Right kidney (tissue), 1 donor: ENCODE data around the gene GLP2R.

ENCODE experiments used
- DNase-seq: peaks from one replicate; pipeline ENCODE4 v3.0.0-alpha.2; 2016

Gene GLP2R

DNA sequence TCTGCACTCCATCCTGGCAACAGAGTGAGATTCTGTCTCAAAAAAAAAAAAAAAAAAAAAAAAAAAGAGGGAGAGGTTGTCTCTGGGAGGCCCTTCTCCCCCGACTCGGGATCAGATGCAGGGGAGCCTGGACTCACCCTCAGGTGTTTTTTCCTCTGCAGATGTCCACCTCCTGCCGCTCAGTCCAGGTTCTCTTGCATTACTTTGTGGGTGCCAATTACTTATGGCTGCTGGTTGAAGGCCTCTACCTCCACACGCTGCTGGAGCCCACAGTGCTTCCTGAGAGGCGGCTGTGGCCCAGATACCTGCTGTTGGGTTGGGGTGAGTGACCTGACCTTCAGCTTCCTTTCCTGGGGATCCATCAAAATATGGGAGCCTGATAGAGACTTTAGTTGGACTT, 34.1 kb downstream of the GLP2R start:
- DNase-seq = no peak

DNA sequence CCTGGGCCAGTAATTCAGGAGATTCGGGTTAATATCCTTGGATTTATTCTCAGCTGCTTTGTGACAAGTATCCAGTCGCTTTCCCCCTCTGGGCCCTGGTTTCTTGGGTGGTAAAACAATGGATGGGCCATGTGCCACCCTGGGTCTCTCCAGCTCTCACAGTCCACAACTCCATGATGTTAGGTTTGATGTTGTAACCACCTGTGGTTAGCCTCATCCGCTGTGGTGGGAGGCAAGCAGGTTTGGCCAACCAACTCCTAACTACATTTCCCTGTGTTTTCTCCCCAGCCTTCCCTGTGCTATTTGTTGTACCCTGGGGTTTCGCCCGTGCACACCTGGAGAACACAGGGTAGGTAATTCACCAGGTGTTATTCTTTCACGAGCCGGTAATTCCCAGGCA, 35.1 kb downstream of the GLP2R start:
- DNase-seq = no peak

- DNase-seq = no peak
Observed at GRCh38 chr17:9862220-9862619, 36.5 kb downstream of the GLP2R start.

- DNase-seq = no peak
Observed at GRCh38 chr17:9862949-9863348, 37.2 kb downstream of the GLP2R start.

- no peak for DNase-seq
Observed at GRCh38 chr17:9865586-9865985, 39.9 kb downstream of the GLP2R start.

GRCh38 chr17:9868552-9868951, 42.8 kb downstream of the GLP2R start:
- DNase-seq = no peak

DNA sequence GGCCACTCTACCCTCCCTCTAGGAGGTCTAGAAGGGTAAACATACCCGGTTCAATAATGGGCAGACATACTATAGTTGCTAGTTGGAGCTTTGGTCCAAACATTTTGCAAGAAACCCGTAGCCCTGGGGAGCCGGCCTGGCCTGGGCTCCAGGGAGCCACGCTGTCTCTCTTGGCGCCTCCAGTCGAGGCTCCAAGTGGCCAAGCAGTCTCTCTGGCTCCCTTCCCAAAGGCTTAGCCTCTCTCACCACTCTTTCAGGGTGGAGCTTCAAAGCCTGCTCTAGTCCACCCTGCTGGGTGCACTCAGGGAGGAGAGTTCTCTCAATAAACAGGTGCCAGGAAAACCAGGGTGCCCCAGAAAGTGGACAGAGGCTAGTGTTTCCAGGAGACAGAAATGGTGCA, 47.1 kb downstream of the GLP2R start:
- no peak for DNase-seq

GRCh38 chr17:9874722-9875121, 49.0 kb downstream of the GLP2R start:
- no peak for DNase-seq

DNA sequence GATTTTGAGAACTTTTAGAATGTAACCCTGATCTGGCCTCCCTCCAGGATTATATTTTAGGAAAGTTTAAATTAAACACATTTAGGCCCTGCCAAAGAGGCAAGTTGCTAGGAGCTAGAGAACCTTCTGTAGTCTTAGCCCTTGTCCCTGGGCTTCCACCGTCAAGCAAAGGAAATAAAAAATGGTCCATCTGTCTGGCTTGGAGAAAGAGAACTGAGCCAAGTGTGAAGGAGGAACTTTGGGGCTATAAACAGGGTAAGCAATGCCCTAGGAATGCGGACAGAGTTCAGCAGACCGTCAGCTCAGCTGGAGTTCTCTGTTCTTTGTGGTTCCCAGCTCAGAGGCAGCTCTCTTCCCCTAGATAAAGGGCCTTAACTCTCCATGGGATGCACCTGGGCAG, 49.7 kb downstream of the GLP2R start:
- DNase-seq = no peak

DNA sequence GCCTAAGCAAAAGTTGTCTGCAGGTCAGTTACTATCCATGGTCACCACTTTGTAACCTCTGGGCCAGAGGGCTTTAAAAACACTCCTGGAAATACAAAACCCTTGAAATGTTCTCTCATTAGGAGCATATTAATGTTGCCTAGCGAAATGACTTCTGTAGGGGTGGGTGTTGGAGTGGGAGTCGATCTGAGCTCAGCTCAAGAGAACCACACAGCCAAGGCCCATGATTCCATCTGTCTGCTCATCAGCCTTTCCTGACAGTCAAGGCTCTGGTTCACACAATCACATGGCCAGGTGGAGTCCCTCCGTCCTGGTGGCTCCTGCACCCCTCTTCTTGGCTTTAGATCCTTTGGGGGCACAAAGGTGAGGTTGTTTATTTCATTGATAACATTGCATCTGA, 52.6 kb downstream of the GLP2R start:
- no peak for DNase-seq

GRCh38 chr17:9878786-9879525, 53.2 kb downstream of the GLP2R start:
- DNase-seq = no peak

- DNase-seq = no peak
Observed at GRCh38 chr17:9880582-9880999, 54.9 kb downstream of the GLP2R start.

- no peak for DNase-seq
Observed at GRCh38 chr17:9883451-9883850, 57.7 kb downstream of the GLP2R start.

GRCh38 chr17:9886141-9886930, 60.6 kb downstream of the GLP2R start:
- no peak for DNase-seq

DNA sequence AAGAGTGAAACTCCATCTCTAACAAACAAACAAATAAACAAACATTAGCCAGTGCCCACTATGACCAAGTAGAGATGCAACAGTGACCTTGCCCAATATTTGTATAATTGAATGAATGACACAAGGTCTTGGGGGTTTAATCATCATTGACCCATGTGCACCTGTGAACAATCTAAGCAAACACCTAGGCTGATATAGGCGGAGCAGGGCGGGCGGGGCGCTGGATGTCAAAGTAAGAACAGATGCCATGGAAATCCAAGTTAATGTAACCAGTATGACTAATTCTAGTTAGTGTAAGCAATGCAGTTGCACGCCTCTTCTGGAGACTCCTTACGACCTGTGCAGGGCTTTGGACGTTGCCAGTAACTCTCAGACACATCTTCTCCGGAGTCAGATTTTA, 61.8 kb downstream of the GLP2R start:
- no peak for DNase-seq

DNA sequence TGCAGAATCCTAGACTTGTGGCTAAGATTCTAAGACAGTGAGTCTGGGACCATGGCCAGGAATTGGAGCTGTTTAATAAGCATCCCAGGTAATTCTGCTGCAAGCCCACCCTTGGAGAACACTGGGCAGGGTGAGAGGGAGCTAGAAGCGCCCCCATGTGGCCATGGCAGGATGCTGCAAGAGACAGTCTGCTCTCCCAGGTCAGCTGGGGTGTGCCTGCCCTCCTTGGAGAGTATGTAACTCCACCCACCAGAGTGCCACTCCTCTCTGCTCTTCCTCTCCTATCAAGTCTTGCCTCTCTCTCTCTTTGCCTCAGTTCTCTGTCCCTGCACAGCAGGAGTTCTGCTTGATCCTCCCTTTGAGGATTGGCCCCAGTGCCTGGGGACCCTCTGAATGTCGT, 64.4 kb downstream of the GLP2R start:
- DNase-seq = no peak

GRCh38 chr17:9893411-9894012, 67.8 kb downstream of the GLP2R start:
- DNase-seq = no peak

- no peak for DNase-seq
Observed at GRCh38 chr17:9894231-9894630, 68.5 kb downstream of the GLP2R start.

GRCh38 chr17:9895923-9896322, 70.2 kb downstream of the GLP2R start:
- DNase-seq = no peak

GRCh38 chr17:9897372-9897968, 71.7 kb downstream of the GLP2R start:
- DNase-seq = no peak

DNA sequence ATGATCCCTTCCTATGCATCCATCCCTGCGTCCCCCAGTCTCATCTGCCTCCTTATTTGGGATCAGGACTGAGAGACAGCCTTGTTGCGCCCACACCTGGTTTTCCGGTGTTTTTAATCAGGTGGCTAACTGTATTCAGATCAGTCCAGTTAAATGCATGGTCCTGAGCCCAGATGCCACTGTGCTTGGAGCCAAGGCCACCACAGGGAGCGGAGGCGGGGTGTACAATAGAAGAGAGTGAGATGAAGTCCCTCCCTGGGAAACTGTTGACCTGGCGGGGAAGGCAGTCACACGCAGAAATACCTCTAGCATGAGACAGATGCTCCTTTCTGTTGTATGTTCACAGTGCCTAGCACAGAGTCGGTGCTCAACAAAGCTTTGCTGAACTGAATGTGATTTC, 73.1 kb downstream of the GLP2R start:
- DNase-seq = no peak

- no peak for DNase-seq
Observed at GRCh38 chr17:9899280-9900043, 73.7 kb downstream of the GLP2R start.
